Measurements from ENCODE around the gene USP49. TPM values are rescaled to one million over a fixed set of nuclear protein-coding genes. Genes with fewer than 3 reads are reported as not detected.

USP49 gene
- total and polyA plus RNA-seq, 10 of the 15 experiments (the other 5 are each of a cell fraction or from before 2014, with no cell fraction given) = 1.0 to 7.7 (median 4.3) TPM

DNA sequence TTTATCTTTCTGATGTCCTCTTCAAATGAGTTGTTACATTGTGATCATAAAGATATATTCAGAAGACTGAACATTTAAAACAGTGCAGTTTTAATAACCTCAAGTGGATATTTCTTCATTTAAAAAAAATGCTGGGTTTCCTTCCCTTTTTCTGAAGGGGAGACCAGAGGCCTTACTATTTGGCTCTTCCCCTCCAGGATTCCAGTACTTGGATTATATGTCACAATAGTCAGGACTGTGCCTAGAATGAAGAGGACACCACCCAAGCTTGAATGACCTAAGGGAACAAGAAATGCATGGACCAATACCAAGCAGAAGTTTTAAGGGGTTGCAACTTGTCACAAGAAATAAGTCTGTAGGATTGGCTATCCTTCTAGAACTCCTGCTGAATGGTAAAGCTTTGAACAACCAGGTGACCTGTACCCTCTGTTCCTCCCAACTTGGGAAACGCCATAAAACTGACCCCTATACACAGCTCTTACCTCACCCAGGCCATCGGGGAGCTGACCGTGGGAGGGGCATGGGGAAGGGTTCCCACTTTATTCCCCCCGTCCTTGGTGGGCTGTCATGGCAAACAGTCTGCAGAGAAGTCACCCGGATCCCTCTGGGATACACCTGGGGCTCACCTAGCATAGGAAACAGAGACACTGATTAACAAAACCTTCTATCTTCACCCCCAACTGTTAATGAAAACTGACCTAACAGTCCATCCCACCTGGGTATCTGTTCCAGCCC is 117.5 kb downstream of the USP49 start (continued):
- TF ChIP-seq FOXK2 (IDR thresholded peaks at IDR 0.05) (no peak), HCFC1 (IDR thresholded peaks at IDR 0.05; ENCODE audit: low read length) (no peak), SPI1 (IDR thresholded peaks at IDR 0.05; ENCODE audit: borderline replicate concordance, insufficient read depth, low read depth, low read length) (no peak), SIN3A (IDR thresholded peaks at IDR 0.05; ENCODE audit: low read depth, low read length) (no peak), SKIL (IDR thresholded peaks at IDR 0.05; ENCODE audit: low read depth, poor library complexity, severe bottlenecking) (no peak)
- TF ChIP-seq, protein P1, sequence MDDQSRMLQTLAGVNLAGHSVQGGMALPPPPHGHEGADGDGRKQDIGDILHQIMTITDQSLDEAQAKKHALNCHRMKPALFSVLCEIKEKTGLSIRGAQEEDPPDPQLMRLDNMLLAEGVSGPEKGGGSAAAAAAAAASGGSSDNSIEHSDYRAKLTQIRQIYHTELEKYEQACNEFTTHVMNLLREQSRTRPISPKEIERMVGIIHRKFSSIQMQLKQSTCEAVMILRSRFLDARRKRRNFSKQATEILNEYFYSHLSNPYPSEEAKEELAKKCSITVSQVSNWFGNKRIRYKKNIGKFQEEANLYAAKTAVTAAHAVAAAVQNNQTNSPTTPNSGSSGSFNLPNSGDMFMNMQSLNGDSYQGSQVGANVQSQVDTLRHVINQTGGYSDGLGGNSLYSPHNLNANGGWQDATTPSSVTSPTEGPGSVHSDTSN (IDR thresholded peaks at IDR 0.05; ENCODE audit: insufficient replicate concordance, low read depth, low read length) = no peak

GRCh38 chr6:41775293-41775882 is 119.8 kb downstream of the USP49 start:
- H3K79me2 ChIP-seq (ENCODE audit: control insufficient read depth, insufficient read depth, low read length) = no peaks in the 10 kb centered on the region
- H3K4me1 ChIP-seq (ENCODE audit: control insufficient read depth, insufficient read depth, low read length) = peaks cover 4% of the 10 kb centered on the region
- in situ Hi-C loops (cut with MboI) (no loop called here), intact Hi-C loops (cut with micrococcal nuclease; ENCODE audit: unreplicated experiment) (loop anchor here (5.0 kb wide), 2 partner anchors 68 to 408 kb away; no protein-coding TSS in a partner anchor)
- DNase-seq (ENCODE audit: low read depth, low spot score) (no peak), FAIRE-seq (no peak), ATAC-seq (no peak)
- H3K27ac ChIP-seq (ENCODE audit: control insufficient read depth, insufficient read depth) = no peak overlapping the region
- H3K9ac ChIP-seq (ENCODE audit: control insufficient read depth, insufficient read depth, low read length) = no peak overlapping the region
- H4K20me1 ChIP-seq (ENCODE audit: control insufficient read depth, insufficient read depth) = no peaks in the 10 kb centered on the region
- 81% methylated on average over 13 of the region's 13 CpGs for WGBS (ENCODE audit: insufficient coverage, insufficient replicate concordance, low lambda C conversion rate, missing lambda C conversion rate)
- ChIA-PET CTCF (interaction anchor here (0.5 to 4.7 kb wide), 18 partner anchors 9 to 1071 kb away, joined by 3 to 38 read pairs (median 3); partner anchors contain the start of gene TOMM6), POLR2A (interaction anchor here (0.6 kb wide), 1 partner anchor 21 kb away, joined by 3 read pairs; no protein-coding TSS in a partner anchor), SMC1A (ENCODE audit: uncharacterized antibody, unreplicated experiment) (interaction anchor here (0.9 to 1.6 kb wide), 4 partner anchors 71 to 389 kb away, joined by 3 to 4 read pairs (median 4); no protein-coding TSS in a partner anchor), RAD21 (ENCODE audit: unreplicated experiment) (interaction anchor here (0.5 to 3.2 kb wide), 8 partner anchors 11 to 173 kb away, joined by 3 to 8 read pairs (median 4); no protein-coding TSS in a partner anchor)
- no peak overlapping the region for H3K4me2 ChIP-seq (ENCODE audit: control insufficient read depth, insufficient read depth)
- no peak overlapping the region for H3K4me3 ChIP-seq
- no peaks in the 10 kb centered on the region for H3K27me3 ChIP-seq (replicated peaks in 1 of 2; ENCODE audit: control insufficient read depth in 2 of 2, insufficient read depth in 2 of 2, low read length in 1 of 2)
- H3K36me3 ChIP-seq (ENCODE audit: control insufficient read depth in 2 of 2, insufficient read depth in 2 of 2, low read length in 1 of 2) = peaks cover under 1 to 10% of the 10 kb centered on the region in 2 experiments; a peak in 2 of 4 replicates
- no TSS peak for BruUV-seq (replicated peaks)
- no peak overlapping the region for H2AFZ ChIP-seq (ENCODE audit: control insufficient read depth, low read depth, low read length)
- H3K9me3 ChIP-seq (replicated peaks; ENCODE audit: control insufficient read depth, insufficient read depth, low read length) = no peaks in the 10 kb centered on the region
- TF ChIP-seq NR2C1 (IDR thresholded peaks at IDR 0.05) (no peak), HDGF (IDR thresholded peaks at IDR 0.05) (no peak), DPF2 (IDR thresholded peaks at IDR 0.05) (no peak), NR2C2 (IDR thresholded peaks at IDR 0.05; ENCODE audit: borderline replicate concordance, control insufficient read depth, insufficient read length, low read depth) (no peak), KAT2A (conservative IDR thresholded peaks at IDR 0.05; ENCODE audit: control insufficient read depth, low read depth, low read length) (no peak), ZNF384 (IDR thresholded peaks at IDR 0.05; ENCODE audit: borderline replicate concordance, low read depth, low read length) (no peak), RAD51 (IDR thresholded peaks at IDR 0.05) (no peak), SMC3 (IDR thresholded peaks at IDR 0.05; ENCODE audit: borderline replicate concordance, low read length) (no peak), BMI1 (IDR thresholded peaks at IDR 0.05; ENCODE audit: borderline replicate concordance) (no peak), CHD2 (IDR thresholded peaks at IDR 0.05; ENCODE audit: borderline replicate concordance, low read depth, low read length) (no peak), CBX5 (IDR thresholded peaks at IDR 0.05; ENCODE audit: low read depth) (no peak), ATF7 (IDR thresholded peaks at IDR 0.05; ENCODE audit: low read depth) (no peak), IKZF1 (conservative IDR thresholded peaks at IDR 0.05) (no peak), SMAD5 (IDR thresholded peaks at IDR 0.05; ENCODE audit: low read depth) (no peak)

Measured in GM12878 (cell line).